Panc1 (cell line): ENCODE measurements around the gene ZNF184.

ENCODE experiments used
- CTCF ChIP-seq: fragments of 450-650 bp; IDR thresholded peaks from 2 replicates; pipeline ENCODE4 v1.5.1; 2017; ENCODE audit warnings: mild to moderate bottlenecking
- TCF7L2 ChIP-seq: IDR thresholded peaks from 2 replicates; pipeline ENCODE4 v1.6.1; 2011; ENCODE audit warnings: mild to moderate bottlenecking, low read depth, low read length, inconsistent platforms

- TF ChIP-seq TCF7L2 (no peak; the same call in 1 of the 2 replicates), CTCF (peak; percentile 85)
Observed at GRCh38 chr6:27518881-27519795, 46.2 kb upstream of the ZNF184 start.
